Neural progenitor cell (in vitro differentiated cells): ENCODE measurements around the gene NBEAL2.

Experiments
- CTCF ChIP-seq: fragments of 200-600 bp; sonication (generic); IDR thresholded peaks from 2 replicates; pipeline ENCODE4 v1.5.1; 2017; ENCODE audit warnings: antibody characterized with exemption, mild to moderate bottlenecking
- EZH2 ChIP-seq: fragments of 200-600 bp; sonication (generic); IDR thresholded peaks from 2 replicates; pipeline ENCODE4 v1.6.1; 2017; ENCODE audit warnings: antibody characterized with exemption, mild to moderate bottlenecking, moderate library complexity

- no peak for TF ChIP-seq CTCF
- TF ChIP-seq EZH2: no peak
Measured at GRCh38 chr3:47010111-47010712, 30.7 kb downstream of the NBEAL2 start.
